H1 (cell line): ENCODE measurements around the gene RBM4B. TPM values are rescaled to one million over a fixed set of nuclear protein-coding genes. Genes with fewer than 3 reads are reported as not detected.

ENCODE experiments used
- CTCF ChIA-PET: fragments of 300-600 bp; sonication (Branson Sonifier 250); formaldehyde crosslinking; loops from one replicate; lab custom pipeline; 2021; ENCODE audit not compliant: partially characterized antibody; lab: Charles Lee
- POLR2A ChIA-PET: fragments of 300-600 bp; sonication (Branson Sonifier 250); formaldehyde crosslinking; loops from one replicate; lab custom pipeline; 2021; ENCODE audit warnings: inconsistent platforms; ENCODE audit not compliant: partially characterized antibody; lab: Charles Lee
- DNase-seq, 2 experiments: peaks; one replicate each; pipeline versions ENCODE4 v3.0.0 to v3.0.0-alpha.2; 2010 to 2022; ENCODE audit warnings: low spot score in 2 of 2, low read depth in 1 of 2, mixed read lengths in 1 of 2
- FAIRE-seq: peaks from 2 replicates; lab custom pipeline; 2011; peaks lifted over from hg19 to GRCh38; lab: Jason Lieb, UNC
- H2AFZ ChIP-seq: 2 replicates; pipeline ENCODE4 v1.8.1; 2012; ENCODE audit warnings: low read length, inconsistent platforms
- H2AK5ac ChIP-seq: 2 replicates; pipeline ENCODE4 v1.6.1; 2013; ENCODE audit warnings: low read depth, low read length
- H2BK120ac ChIP-seq: replicated peaks from 2 replicates; pipeline ENCODE3; 2013; ENCODE audit warnings: low read depth, low read length, inconsistent platforms
- H2BK12ac ChIP-seq: 2 replicates; pipeline ENCODE4 v1.6.1; 2013; ENCODE audit warnings: low read depth, low read length
- H2BK15ac ChIP-seq: 2 replicates; pipeline ENCODE4 v1.6.1; 2013; ENCODE audit warnings: low read length
- H2BK20ac ChIP-seq: 2 replicates; pipeline ENCODE4 v1.6.1; 2013; ENCODE audit warnings: low read length
- H2BK5ac ChIP-seq: 2 replicates; pipeline ENCODE4 v1.6.1; 2013; ENCODE audit warnings: low read depth, low read length
- H3K14ac ChIP-seq: 2 replicates; pipeline ENCODE4 v1.6.1; 2013; ENCODE audit warnings: inconsistent platforms; ENCODE audit not compliant: insufficient read length
- H3K18ac ChIP-seq: 2 replicates; pipeline ENCODE4 v1.6.1; 2013; ENCODE audit warnings: low read length; ENCODE audit errors: extremely low read depth
- H3K23ac ChIP-seq: 2 replicates; pipeline ENCODE4 v1.6.1; 2013; ENCODE audit warnings: inconsistent platforms; ENCODE audit not compliant: insufficient read length
- H3K23me2 ChIP-seq: 2 replicates; pipeline ENCODE4 v1.6.1; 2013; ENCODE audit warnings: low read depth, low read length
- H3K27ac ChIP-seq: 2 replicates; pipeline ENCODE4 v1.6.1; 2011; ENCODE audit warnings: low read depth, low read length, inconsistent platforms
- H3K27me3 ChIP-seq, 4 experiments: replicated peaks in 1 of 4; 1 replicate in 1 of 4; 2 replicates in 3 of 4; pipeline versions ENCODE4 v1.6.1 to v1.8.1; 2011 to 2013; ENCODE audit warnings: low read length in 3 of 4, mild to moderate bottlenecking in 3 of 4, inconsistent platforms in 2 of 4, mixed read lengths in 2 of 4, moderate library complexity in 1 of 4; ENCODE audit not compliant: control insufficient read depth in 3 of 4, insufficient read depth in 3 of 4; ENCODE audit errors: extremely low read depth in 1 of 4
- H3K36me3 ChIP-seq, 4 experiments: 2 replicates each; pipeline versions ENCODE4 v1.6.1 to v1.8.1; 2011 to 2013; ENCODE audit warnings: mild to moderate bottlenecking in 4 of 4, low read length in 3 of 4, moderate library complexity in 2 of 4, control low read depth in 1 of 4, inconsistent platforms in 1 of 4; ENCODE audit not compliant: insufficient read depth in 4 of 4, control insufficient read depth in 2 of 4
- H3K4ac ChIP-seq: replicated peaks from 2 replicates; pipeline ENCODE3; 2013; ENCODE audit warnings: low read length, low read depth, mixed read lengths, inconsistent platforms; ENCODE audit not compliant: insufficient read length
- H3K4me1 ChIP-seq, 4 experiments: replicated peaks in 1 of 4; 1 replicate in 1 of 4; 2 replicates in 3 of 4; pipeline versions ENCODE4 v1.6.1 to v1.8.1; 2011 to 2013; ENCODE audit warnings: low read length in 3 of 4, inconsistent platforms in 2 of 4, mixed read lengths in 1 of 4; ENCODE audit not compliant: insufficient read depth in 4 of 4, control insufficient read depth in 3 of 4
- H3K4me2 ChIP-seq, 2 experiments: 2 replicates each; pipeline versions ENCODE4 v1.6.1 to v1.8.1; 2011 to 2013; ENCODE audit warnings: low read depth in 2 of 2, low read length in 2 of 2, control low read depth in 1 of 2, inconsistent platforms in 1 of 2, mild to moderate bottlenecking in 1 of 2; ENCODE audit not compliant: insufficient read depth in 1 of 2
- H3K4me3 ChIP-seq, 4 experiments: fragments of 200-600, 300-600 bp in 1 of 4; sonication (generic), shearing (Covaris generic), sonication (Bioruptor Twin) in 1 of 4; 2 replicates each; pipeline versions ENCODE4 v1.5.1 to v1.8.1; 2011 to 2016; ENCODE audit warnings: low read length in 4 of 4, low read depth in 3 of 4, control low read depth in 2 of 4, inconsistent platforms in 2 of 4, mild to moderate bottlenecking in 2 of 4, mixed read lengths in 1 of 4, moderate library complexity in 1 of 4; ENCODE audit not compliant: insufficient read depth in 2 of 4; ENCODE audit errors: extremely low read depth in 1 of 4
- H3K56ac ChIP-seq: replicated peaks from 2 replicates; pipeline ENCODE3; 2013; ENCODE audit warnings: low read depth, mild to moderate bottlenecking, mixed read lengths, low read length, inconsistent platforms; ENCODE audit not compliant: insufficient read length
- H3K79me1 ChIP-seq: 2 replicates; pipeline ENCODE4 v1.6.1; 2013; ENCODE audit warnings: low read depth, low read length, control low read depth
- H3K79me2 ChIP-seq, 2 experiments: 2 replicates each; pipeline versions ENCODE4 v1.6.1 to v1.8.1; 2012 to 2013; ENCODE audit warnings: low read length in 2 of 2, mild to moderate bottlenecking in 2 of 2, inconsistent platforms in 1 of 2; ENCODE audit not compliant: insufficient read depth in 2 of 2, control insufficient read depth in 1 of 2
- H3K9ac ChIP-seq, 4 experiments: replicated peaks in 1 of 4; 1 replicate in 1 of 4; 2 replicates in 3 of 4; pipeline versions ENCODE4 v1.6.1 to v1.8.1; 2011 to 2013; ENCODE audit warnings: low read depth in 3 of 4, low read length in 3 of 4, control low read depth in 2 of 4, mild to moderate bottlenecking in 2 of 4, moderate library complexity in 2 of 4, inconsistent platforms in 1 of 4; ENCODE audit errors: extremely low read depth in 1 of 4
- H3K9me3 ChIP-seq, 2 experiments: 2 replicates each; pipeline versions ENCODE4 v1.6.1 to v1.8.1; 2012 to 2013; ENCODE audit warnings: mild to moderate bottlenecking in 2 of 2, moderate library complexity in 2 of 2, control low read depth in 1 of 2, inconsistent platforms in 1 of 2, low read depth in 1 of 2, low read length in 1 of 2, mixed read lengths in 1 of 2; ENCODE audit not compliant: insufficient read depth in 2 of 2
- H4K20me1 ChIP-seq, 2 experiments: replicated peaks in 1 of 2; 2 replicates each; pipeline versions ENCODE3 to v1.8.1; 2011 to 2013; ENCODE audit warnings: inconsistent platforms in 2 of 2, low read length in 2 of 2, mild to moderate bottlenecking in 1 of 2; ENCODE audit not compliant: insufficient read depth in 2 of 2, control insufficient read depth in 1 of 2
- H4K5ac ChIP-seq: 2 replicates; pipeline ENCODE4 v1.6.1; 2013; ENCODE audit warnings: low read length, low read depth, mixed read lengths, inconsistent platforms; ENCODE audit not compliant: insufficient read length
- H4K8ac ChIP-seq: 2 replicates; pipeline ENCODE4 v1.8.0; 2013; ENCODE audit warnings: mild to moderate bottlenecking, moderate library complexity, low read length, inconsistent platforms; ENCODE audit not compliant: insufficient read depth; ENCODE audit errors: extremely low read depth
- H4K91ac ChIP-seq: replicated peaks from 2 replicates; pipeline ENCODE3; 2013; ENCODE audit warnings: low read length, mixed read lengths, inconsistent platforms; ENCODE audit not compliant: insufficient read length
- ATF2 ChIP-seq: IDR thresholded peaks from 2 replicates; pipeline ENCODE4 v1.6.1; 2012; ENCODE audit warnings: low read length, inconsistent platforms
- EZH2 ChIP-seq: fragments of 200-600 bp; sonication (generic); IDR thresholded peaks from 2 replicates; pipeline ENCODE4 v1.7.1; 2012; ENCODE audit warnings: low read depth, mild to moderate bottlenecking, moderate library complexity, low read length, inconsistent platforms; ENCODE audit not compliant: severe bottlenecking
- POLR2A ChIP-seq, 2 experiments: IDR thresholded peaks; 1 replicate in 1 of 2; 2 replicates in 1 of 2; pipeline ENCODE4 v1.6.1; 2011; ENCODE audit warnings: low read depth in 2 of 2, low read length in 2 of 2, mild to moderate bottlenecking in 2 of 2; ENCODE audit errors: control extremely low read depth in 1 of 2
- POLR2AphosphoS5 ChIP-seq: IDR thresholded peaks from 2 replicates; pipeline ENCODE4 v1.6.1; 2011; ENCODE audit warnings: low read depth, low read length
- WGBS, 2 experiments: shearing (Covaris generic) in 1 of 2; methylation state at CpG; one replicate each; pipeline versions ENCODE4 v1.1.6 to v1.1.7; 2013 to 2015; ENCODE audit warnings: low lambda C conversion rate in 2 of 2, mixed read lengths in 2 of 2, inconsistent platforms in 1 of 2, low coverage in 1 of 2, missing lambda C conversion rate in 1 of 2; ENCODE audit not compliant: insufficient replicate concordance in 2 of 2, insufficient coverage in 1 of 2, insufficient read length in 1 of 2; ENCODE audit errors: extremely low coverage in 1 of 2, missing lambda C conversion rate in 1 of 2; 5-methylcytosine and 5-hydroxymethylcytosine counted together
- polyA plus RNA-seq, 7 experiments: library from polyadenylated mRNA; depleted of rRNA in 3 of 7; stranded (reverse) in 5 of 7; unstranded in 2 of 7; fragments of >200 nt in 5 of 7; fragments of 200-250 nt in 2 of 7; gene quantifications; 1 replicate in 5 of 7; 2 replicates in 1 of 7; 4 replicates in 1 of 7; pipeline versions ENCODE4 v1.2.1 to v1.2.3, GENCODE V29; 2011 to 2013; ENCODE audit warnings: missing spikeins in 2 of 7, mixed read lengths in 2 of 7
- total RNA-seq: library from RNA; stranded (reverse); fragmentation: NEBNext Ultra II Directional; extraction: Animal tissue kit (Norgen Biotek cat#: 25700); gene quantifications from 2 replicates; pipeline ENCODE4 v1.2.1, GENCODE V29; 2021

The RBM4B gene
- total and polyA plus RNA-seq, 2 of the 8 experiments (the other 6 are each of a cell fraction or from before 2014, with no cell fraction given) = 27.5 to 30.5 TPM

- Histone ChIP-seq H3K27me3 (no peaks in the 10 kb centered on the region), H3K4ac (no peak overlapping the region), H2AFZ (no peak overlapping the region), H3K27ac (no peak overlapping the region), H2BK12ac (no peak overlapping the region), H2AK5ac (no peak overlapping the region), H3K9ac (no peak overlapping the region; a peak in 1 of 7 replicates), H4K8ac (no peak overlapping the region; the same call in 1 of the 2 replicates), H2BK120ac (no peak overlapping the region), H3K4me2 (no peak overlapping the region), H2BK15ac (no peak overlapping the region), H4K91ac (no peak overlapping the region), H4K5ac (no peak overlapping the region), H3K4me1 (no peaks in the 10 kb centered on the region)
- FAIRE-seq (no peak), DNase-seq (no peak)
- CTCF ChIA-PET = interaction anchor here (0.6 to 1.4 kb wide), 3 partner anchors 14 to 174 kb away, joined by 3 to 4 read pairs (median 3); no protein-coding TSS in a partner anchor
- peak; percentile 46 for TF ChIP-seq POLR2AphosphoS5
- no peak for TF ChIP-seq ATF2
- peak in 1 of 2 experiments; percentile 45; a peak in 1 of 3 replicates for TF ChIP-seq POLR2A (IDR thresholded peaks at IDR 0.05; ENCODE audit: control extremely low read depth in 1 of 2, low read depth in 2 of 2, low read length in 2 of 2)
- no peak for TF ChIP-seq EZH2
- TF ChIP-seq, all 59 proteins: peak for 2
- no peak overlapping the region for H3K23ac ChIP-seq
- H3K9me3 ChIP-seq = no peaks in the 10 kb centered on the region
- no peak overlapping the region for H3K4me3 ChIP-seq
- H4K20me1 ChIP-seq = peaks cover 0 to 10% of the 10 kb centered on the region in 2 experiments
- no peak overlapping the region for H3K56ac ChIP-seq
- no peak overlapping the region for H3K14ac ChIP-seq
- H3K23me2 ChIP-seq = no peaks in the 10 kb centered on the region
- POLR2A ChIA-PET = interaction anchor here (2.7 to 66.2 kb wide), 4 partner anchors 8 to 44 kb away, joined by 13 to 2165 read pairs (median 26); partner anchors contain the start of genes CCDC87, CCS, RBM14 and RBM4
- 97% methylated on average over 11 of the region's 11 CpGs; no CpG with 5 or more reads in 1 of the 2 experiments for WGBS, 2 experiments
- no peak overlapping the region for H3K18ac ChIP-seq
- H2BK5ac ChIP-seq = no peak overlapping the region
- peaks cover 15 to 48% (median 22%) of the 10 kb centered on the region in 4 experiments for H3K36me3 ChIP-seq
- no peak overlapping the region for H2BK20ac ChIP-seq
- H3K79me1 ChIP-seq = peaks cover 4% of the 10 kb centered on the region
- peaks cover 0 to 35% of the 10 kb centered on the region in 2 experiments; a peak in 2 of 4 replicates for H3K79me2 ChIP-seq
Observed at GRCh38 chr11:66665369-66665768, 12.3 kb downstream of the RBM4B start.
